Kasumi-1 (cell line): ENCODE data around the gene PLCD1.
"Not testable (repeated sequence)": the region's sequence is repeated elsewhere in the genome, so short reads cannot be mapped to it uniquely, and the experiment has no call there.

Experiments
- DNase-seq, 2 experiments: peaks; one replicate each; lab custom pipeline; 2025; lab: John Stamatoyannopoulos, UW

PLCD1 gene

DNA sequence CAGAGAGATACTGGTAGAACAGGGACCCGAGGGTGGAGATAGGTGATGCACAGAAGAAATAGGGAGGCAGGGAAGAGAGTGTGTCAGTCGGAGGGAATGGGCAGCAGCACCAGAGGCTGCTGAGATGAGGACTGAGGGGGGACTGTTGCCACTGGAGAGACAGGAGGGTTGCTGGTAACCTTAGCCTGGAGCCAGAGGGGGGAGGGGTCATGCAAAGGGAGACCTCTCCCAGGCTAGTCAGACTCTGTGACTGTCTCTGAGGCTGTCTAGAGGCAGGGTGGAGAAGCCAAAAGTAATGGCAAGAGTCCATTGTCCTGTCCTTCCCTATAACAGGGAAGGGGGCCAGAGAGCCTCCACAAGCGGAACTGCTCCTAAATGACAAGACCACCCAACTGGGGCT lies 7.5 kb upstream of the PLCD1 start:
- DNase-seq, result no peak

DNA sequence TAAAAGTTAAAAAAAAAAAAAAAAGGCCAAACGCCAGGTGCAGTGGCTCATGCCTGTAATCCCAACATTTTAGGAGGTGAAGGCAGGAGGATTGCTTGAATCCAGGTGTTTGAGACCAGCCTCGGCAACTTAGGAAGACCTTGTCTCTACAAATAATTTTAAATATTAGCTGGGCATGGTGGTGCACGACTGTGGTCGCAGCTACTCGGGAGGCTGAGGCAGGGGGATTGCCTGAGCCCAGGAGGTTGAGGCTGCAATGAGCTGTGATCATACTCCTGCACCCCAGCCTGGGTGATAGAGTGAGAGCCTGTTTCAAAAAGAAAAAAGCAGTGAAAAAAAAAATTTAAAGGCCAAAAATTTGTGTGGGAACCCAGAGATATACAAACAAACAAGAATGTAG lies 6.8 kb upstream of the PLCD1 start:
- DNase-seq, result no peak

DNA sequence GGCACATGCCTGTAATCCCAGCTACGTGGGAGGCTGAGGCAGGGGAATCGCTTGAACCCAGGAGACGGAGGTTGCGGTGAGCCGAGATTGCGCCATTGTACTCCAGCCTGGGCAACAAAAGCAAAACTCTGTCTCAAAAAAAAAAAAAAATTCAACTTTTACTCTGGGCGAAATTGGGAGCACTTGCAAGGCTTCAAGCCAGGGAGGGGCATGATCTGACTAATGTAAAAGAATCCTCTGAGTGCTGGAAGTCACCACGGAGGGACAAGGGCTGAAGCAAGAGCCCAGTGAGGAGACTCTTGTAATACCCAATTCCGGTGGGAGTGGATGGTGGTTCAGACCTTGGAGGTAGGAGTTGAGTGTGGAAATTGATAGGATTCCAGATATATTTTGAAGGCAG lies 4.9 kb upstream of the PLCD1 start:
- DNase-seq, result not testable (repeated sequence)

DNA sequence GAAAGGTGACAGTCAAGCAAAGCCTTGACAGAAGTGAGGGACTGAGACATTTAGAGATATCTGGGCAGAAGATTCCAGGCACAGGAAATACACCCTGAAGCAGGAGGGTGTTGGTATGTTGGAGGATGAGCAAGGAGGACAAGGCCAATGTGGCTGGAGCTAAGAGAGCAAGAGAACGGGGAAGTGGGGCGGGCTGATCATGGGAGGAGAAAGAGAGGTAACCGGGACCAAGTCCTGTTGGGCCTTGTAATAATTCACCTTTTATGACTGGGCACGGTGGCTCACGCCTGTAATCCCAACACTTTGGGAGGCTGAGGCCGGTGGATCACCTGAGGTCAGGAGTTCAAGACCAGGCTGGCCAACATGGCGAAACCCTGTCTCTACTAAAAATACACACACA lies 4.1 kb upstream of the PLCD1 start:
- DNase-seq, result not testable (repeated sequence)

DNA sequence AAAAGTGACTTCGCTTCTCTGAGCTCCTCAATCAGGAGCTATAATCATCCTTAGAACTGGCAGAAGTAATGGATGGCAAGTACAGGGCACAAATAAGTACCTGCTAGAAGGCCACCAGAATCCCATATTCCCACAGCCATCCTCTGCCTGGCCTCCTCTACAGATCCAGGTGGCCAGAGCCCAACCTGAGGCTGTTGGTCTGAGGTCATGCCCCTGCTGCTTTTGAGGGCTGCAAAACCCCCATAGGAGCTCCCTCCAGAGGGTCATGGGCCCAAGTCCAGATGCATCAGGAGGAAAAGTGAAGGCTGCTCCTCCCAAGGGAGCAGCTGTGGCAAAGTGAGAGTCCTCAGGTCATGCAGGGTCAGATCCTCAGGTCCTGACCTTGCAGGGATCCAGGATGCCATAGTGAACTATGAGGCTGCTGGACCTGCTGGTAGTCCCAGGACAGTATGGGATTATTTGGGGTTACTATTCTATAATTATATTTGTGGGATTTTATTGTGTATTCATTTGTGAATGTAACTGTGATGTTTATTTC lies 3.0 kb upstream of the PLCD1 start:
- no peak for DNase-seq

DNA sequence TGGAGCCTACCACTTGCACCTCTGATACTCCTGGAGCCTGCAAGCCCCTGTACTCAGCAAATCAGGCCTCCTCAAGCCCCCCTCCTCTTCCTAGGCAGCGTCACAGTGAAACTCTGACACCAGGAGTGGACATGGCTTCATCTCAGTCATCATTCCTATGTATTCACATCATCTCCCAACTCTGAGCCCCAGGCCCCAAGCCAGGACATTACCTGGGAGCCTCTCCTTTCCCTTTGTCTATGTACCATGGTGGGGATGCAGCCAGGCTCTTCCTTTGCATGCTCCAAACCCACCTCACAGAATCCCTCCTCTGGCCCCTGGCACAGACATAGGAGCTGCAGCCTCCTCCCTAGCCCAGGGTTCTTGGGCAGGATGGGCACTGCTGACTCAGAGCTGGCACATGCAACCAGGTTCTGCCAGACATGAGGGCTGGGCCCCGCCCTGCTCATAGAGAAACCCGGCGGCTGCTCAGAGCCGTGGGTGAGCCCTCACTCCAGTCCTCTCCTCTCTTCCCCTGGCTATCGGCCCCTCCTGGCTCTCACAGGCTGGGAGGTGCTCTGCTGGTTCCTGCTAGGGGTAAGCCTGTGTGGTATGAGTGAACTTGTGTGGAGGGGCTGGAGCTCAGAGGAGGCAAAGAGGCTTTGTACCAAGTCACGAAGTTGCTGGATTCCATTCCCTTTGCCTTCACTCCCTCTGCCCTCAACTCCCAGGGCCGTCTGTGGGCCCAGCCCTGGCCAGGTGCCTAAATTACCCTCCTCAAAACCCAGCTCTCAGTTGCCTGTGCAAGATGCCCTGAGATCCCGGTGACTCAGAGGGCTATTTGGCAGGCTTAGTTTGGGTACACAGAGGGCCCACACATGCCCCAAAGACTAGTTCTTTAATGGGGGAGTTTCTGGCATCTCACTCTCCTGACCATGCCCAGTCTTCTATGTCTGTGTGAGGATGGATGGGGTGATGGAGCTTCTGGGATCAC lies 1.9 kb upstream of the PLCD1 start:
- no peak for DNase-seq

DNA sequence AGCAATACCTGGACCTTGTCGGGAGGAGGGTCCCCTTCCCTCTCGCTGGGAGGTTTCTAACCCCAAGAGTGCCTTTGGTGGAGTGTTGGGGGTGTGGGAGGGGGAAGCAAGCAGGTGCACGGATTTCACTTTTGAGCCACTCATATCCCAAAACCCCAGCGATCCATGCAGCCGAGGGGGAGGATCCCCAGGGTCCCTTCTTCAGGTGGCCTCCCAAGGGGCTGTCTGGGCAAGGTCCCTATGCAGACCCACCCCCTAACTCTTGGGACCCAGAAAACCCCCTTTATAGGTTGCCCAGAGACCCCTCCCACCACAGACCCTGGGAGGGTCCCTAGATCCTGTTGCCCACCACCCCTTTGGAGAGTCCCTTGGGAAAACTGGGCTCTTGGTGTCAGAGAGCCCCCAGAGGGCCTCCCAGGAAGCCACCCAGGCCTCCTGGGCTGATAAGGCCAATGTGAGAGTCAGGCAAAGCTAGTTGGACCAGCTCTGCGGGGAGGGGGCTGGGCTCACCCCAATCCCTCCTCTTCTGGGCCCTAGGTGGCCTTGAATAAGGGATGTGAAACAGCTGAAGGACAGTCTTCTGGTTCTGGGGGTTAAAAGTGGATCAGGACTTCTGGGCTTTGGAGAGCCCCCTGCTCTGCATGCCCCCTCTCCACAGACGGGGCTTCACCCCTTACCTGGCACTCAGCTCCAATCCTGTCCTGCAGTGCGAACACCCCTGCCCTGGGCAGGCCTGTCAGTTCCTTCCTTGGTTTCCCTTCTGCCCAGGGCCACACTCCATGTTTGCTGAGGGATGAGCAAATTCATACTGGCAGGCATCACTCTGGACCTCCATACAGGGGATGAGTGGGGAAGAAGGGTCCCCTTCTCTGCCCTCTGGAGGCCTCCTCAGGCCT lies 932 bp upstream of the PLCD1 start:
- DNase-seq, result no peak

DNA sequence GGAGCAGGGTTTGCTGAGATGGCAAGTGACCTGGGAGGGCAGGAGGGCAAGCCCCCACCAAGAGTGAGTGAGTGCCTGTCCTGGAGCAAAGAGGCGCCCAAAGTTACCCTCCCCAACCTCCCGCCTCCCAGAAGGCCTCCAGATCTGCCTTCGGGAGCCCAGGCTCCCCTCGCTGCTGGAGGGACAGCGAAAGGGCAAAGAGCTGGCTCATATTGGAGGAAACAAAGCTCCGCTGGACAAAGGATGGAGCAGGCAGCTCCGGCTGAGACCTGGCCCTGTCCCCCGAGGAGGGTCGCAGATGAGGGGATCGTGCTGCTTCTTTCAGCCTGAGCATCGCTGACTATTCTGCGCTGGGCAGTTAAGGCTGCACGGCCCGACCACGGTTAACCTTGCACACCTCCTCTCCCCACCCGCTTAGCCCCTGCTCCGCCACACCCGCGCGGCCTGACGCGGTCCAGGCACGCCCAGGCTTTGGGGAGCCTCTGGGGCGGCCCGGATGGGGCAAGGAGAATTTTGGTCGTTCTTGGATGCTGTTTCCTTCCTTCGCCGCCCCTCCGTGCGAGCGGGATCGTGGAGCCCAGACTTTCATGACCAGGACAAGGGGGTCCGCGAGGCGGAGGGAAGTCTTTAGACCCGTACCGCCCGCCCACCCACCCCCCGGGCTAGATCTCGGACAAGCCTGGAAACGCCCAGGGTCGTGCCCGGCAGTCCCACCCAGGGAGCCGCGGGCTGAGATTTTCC lies 651 bp downstream of the PLCD1 start:
- DNase-seq, result no peak

DNA sequence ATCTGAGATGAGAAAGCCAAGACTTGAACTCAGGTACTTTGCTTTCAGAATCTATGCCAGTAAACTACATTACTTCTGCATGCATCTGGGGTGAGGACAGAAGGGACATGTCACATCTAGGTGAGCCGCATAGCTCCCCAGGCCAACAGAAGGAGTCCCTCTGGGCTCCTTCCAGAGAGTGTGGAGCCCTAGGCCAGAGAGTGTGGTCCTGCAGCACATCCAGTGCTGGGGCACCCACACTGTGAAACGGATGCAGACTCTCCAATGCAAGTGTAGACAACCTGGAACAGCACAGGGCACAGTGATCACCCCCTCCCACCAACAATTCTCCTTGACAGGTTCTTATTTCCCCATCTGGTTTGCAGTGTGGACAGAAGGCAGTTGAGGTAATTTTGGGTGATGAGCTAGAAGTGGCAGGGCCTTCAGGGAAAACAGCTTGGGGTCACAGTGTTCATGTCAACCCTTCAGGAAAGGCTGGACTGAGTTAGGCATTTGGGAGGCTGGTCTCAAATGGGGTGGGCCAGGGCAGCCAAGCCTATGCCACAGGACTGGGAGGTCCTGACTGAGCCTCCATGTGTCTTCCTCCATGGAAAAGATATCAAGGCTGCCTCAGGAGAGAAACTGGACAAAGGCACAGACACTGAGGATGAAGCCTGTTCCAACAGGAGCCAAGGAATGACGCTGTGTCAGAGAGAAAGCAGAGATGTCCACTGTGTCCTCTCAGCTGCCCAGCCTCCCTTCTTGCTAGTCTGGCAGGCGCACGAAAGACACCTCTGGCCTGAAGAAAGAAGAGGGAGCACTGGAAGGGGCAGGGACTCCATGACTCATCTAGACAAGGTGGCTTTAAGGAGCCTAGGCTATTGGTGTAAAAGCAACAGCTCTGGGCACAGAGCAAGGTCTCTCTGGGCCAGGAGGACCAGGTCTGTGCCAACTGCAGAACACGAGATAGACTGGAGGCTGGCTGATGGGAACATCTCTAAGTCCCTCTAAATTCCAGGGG lies 1.7 kb downstream of the PLCD1 start:
- no peak for DNase-seq

DNA sequence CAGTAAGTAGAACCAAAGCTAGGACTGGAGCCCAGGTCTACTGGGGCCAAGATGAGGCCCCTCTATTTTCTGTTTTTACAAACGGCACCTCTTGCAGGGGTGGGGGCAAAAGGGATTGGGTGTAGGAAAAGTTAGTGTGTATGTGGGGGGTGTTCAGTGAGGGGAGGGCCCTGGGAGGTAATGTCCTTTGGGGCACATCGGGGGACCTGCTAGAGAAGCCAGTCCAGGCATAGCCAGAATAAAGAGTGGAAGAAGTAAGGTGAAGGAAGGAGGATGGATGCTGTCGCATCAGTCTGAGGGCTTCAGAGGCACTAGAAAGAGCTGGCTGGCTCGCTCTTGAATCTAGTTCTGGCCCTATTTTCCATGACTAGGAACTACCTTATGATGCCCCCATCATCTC lies 2.6 kb downstream of the PLCD1 start:
- DNase-seq, result no peak

DNA sequence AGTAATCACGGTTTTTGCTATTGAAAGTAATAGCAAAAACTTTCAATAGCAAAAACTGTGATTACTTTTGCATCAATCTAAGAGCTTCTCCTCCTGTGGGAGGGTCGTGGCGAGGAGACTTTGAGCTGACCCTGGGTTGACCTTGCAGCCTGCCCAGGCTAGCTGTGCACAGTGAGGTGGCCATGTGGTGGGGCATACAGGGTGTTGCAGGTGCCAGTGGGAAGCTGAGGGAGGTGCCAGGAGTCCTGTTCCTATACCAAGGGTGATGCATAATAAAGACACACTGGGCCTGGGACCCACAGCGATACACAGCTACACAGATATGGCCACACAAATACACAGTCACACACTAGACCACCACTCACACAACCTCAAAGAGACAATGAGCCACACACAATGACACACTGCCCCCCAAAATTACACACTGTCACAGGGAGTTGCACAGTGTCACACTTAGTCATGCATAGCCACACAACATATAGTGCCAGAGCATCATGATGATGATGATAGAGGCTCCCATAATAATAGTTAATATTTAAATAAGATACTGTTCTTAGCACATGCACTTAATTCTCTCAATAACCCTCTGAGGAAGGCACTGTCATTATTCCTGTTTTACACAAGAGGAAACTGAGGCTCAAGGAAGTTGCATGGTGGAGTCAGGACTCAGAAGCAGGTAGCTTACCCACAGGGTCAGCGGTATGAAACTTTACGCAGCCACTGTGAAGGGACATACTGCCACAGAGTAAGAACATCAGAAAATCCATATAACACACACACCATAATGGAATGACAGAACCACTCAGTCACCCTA lies 6.3 kb downstream of the PLCD1 start:
- DNase-seq, result no peak

DNA sequence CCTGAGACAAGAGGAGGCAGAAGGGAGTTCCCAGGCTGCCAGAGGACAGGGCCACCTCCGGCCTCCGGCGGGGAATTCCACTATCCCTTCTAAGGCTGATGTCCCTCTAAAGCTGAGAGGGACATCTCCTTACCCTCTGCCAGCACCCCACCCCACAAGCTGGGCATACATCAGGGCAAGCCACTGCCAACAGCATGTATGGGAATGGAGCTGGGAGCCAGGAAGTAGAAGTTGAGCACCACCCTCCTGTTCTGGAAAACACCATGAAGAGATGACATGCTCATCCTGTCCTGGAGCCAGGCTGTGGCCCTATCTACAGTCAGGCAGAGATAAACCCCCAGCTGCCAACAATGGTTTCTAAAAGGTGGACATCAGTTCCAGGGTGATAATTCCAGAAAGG lies 7.1 kb downstream of the PLCD1 start:
- no peak for DNase-seq

DNA sequence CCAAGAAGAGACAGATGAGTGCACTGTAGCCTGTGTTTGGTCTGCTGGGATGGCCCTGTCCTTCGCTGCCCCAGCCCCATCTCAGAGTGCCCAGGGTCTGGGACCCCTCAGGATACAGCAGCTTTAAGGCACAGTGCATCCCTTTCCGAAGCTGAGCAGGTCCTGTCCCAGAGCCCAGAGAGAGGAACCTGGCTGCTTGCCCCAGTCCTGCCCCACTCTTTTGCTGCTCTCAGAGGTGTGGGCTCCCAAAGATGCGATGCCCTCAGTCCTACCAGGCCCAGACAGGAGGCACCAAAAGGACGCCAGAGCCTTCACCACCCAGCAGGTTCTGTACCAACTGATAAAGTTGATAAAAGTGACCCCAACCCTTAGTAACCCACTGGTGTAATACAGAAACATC lies 8.2 kb downstream of the PLCD1 start:
- no peak for DNase-seq

DNA sequence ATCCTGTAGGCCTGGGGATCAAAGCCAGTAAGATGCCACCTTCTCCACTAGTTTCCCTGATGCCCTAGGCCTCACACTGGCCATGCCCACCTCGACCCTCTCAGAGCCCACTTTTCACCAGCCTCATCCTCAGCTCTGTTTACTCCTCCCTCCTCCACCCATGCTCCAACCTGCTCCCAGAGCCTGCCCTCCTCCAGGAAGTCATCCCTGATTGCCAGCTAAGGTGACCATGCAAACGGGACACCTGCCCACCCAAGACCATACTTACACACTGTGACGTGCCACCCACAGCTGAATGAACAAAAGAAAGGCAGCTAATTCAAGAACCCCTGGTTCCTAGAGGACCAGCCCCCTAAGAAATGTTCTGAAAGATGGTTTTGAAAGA lies 9.1 kb downstream of the PLCD1 start:
- no peak for DNase-seq

DNA sequence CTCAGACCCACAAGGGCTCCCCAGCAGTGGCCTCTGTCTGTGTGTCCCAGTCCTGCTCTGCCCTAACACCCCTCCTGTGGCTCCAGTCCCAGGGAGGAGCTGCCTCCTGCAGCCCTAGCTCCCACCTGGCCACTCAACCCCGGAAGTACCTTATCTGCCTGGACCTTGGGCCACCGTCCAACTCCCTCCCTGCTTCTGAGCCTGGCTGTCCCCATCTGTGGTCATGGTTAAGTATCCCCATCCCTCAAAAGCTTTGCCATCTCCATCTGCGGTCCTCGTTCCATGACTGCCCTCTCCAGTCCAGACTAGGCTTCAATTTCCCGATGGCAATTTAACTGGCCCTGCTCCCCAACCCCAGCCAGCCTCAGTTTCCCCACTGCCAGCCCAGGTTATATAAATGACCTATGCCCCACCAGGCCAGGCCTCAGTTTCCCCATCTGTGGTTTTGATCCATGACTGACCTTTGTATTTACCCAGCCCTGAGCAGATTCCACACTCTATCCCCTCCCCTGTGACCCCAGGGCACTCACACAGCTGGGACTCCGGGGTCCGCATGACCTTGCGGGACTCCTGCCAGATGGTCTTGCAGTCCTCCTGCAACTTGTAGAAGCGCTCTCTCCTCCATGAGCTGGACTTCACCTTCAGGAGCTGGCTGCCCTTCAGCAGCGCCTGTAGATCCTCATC lies 9.6 kb downstream of the PLCD1 start:
- no peak for DNase-seq

DNA sequence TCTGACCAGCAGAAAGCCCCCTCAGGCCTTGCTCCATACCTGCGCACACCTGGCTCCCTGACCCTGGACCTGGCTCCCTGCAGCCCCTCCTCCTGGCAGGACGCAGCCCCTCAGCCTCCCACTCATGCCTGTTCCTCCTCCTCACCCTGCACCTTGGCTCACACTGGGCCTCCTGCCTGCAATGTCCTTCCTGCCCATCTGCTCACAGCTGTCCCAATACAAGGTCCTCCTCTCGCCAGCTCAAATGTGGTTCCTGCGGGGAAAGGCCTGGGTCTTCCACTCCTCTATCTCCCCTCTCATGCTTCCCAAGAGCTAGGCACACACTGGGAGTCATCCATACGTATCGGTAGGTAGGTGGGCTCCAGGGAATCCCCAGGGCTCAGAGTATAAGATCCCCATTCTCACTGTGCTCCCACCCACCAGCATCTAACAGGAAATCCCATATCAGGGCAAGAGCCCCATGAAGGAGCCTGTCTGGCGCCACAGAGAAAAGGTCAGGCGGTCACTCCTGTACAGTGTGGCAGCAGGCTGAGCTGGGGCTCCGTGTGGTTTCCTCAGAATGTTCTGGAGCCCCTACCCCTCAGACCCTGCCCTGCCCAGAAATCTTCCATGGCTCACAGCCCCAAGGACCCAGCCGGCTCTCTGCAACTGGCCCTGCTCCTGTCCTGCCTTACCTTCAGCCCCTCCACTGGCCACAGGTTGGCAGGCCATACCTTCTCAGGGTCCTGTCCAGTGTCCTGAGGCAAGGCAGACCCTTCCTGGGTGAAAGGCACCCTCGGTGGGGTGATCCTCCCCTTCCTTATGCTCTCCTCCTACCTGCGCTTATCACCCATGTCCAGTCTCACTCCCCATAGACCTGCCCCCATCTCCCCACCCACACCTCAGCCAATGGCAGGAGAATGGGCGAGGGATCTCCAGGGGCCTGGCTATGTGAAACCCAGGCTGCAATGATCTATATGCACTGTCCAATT lies 10.9 kb downstream of the PLCD1 start:
- DNase-seq, result no peak

DNA sequence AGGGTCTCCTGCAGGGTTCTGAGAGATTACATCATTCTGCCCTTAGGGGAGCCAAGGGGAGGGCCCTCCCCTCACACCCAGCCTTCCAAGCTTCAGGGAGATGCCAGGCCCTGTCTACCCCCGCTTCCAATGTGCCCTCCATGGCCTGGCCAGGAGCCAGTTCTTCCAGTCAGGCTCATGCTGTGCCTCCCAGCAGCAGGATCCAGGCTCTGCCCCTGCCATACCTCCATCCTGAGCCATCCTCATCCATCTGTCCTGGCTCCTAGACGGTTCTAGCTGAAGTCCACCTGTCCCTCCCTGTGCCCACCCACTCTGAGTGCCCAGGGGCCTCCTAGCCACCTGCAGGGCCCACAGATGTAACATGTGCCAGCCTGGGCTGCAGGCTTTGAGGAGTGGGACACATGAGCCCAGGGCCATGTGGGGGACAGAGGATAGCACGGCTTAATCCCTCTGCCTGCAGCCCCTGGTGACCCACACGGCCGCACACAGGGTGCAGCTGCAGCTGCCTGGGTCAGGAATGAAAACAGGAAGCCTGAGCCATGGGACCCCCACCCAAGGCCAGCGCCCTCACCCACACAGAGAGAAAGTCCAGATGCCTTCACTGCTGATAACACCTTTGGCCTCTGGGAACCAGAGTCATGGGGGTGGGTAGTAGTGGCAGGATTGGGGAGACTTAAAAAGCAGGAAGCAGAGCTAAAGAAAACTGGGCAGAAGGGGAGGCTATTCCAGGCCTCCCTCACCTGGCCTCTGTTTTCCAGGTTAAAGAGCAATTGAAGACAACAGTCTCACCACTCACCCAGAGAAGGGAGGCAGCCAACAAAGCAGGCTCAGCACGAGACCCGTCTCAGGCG lies 11.8 kb downstream of the PLCD1 start:
- DNase-seq, result no peak
